H4 (cell line): ENCODE results near the gene PRR13. TPM values are rescaled to one million over a fixed set of nuclear protein-coding genes. Genes with fewer than 3 reads are reported as not detected.

ENCODE experiments used
- DNase-seq: peaks from one replicate; pipeline ENCODE4 v3.0.0-alpha.2; 2015; ENCODE audit warnings: low spot score
- total RNA-seq: library from RNA; depleted of rRNA; stranded (reverse); fragments of >200 nt; shearing (Covaris generic); gene quantifications from 2 replicates; pipeline ENCODE4 v1.2.3, GENCODE V29; 2014; rRNA removed

PRR13 gene
- total RNA-seq, 1 experiment from 2014 or later: 110 TPM

- DNase-seq: peak; percentile 92
Observed at GRCh38 chr12:53492830-53493609, 51.5 kb downstream of the PRR13 start.

DNA sequence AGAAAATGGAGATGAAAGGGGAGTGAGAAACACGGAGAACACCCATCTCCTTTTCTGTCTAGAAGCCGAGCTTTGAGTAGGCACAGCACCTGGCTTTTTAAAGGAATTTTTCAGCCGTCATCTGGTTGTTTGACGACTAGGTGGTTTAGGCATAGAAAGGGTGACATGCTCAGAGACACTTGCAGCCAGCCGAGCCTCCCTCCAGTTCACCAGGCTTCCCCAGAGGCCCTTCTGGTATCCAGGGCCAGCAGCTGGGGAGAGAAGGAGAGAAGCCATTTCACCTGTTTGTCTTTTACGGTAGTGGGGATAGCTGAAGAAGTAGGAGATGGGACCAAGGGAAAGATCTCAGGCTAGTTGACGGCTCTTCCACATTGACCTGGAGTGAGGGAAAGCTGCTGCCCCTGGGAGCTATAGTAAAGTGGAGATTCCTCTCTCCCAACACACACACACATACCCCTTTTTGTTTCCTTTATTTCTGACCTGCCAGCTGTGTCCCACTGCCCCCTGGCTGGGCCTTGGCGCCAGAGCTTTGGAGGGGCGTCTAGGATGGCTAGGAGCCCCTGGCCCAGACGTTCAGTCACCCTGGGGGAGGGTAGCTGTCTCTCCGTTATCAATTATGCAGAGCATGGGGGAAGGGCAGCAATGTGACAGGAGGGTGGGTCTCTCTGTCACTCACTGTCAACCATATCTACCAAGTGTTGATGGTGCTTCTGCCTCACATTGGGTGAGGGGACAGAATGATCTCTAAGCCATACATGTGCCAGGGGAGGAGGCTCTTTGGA is 52.3 kb downstream of the PRR13 start:
- no peak for DNase-seq

Other genes starting within 250 kb of the PRR13 start
- 0.39 and 1.2 TPM in 2 replicates for gene ITGB7, start 234.5 kb upstream of the PRR13 start, total RNA-seq
- gene RARG, start 209.5 kb upstream of the PRR13 start, total RNA-seq: 20.0 and 24.2 TPM in 2 replicates
- 7.8 and 22.6 TPM in 2 replicates for gene ESPL1, start 173.4 kb upstream of the PRR13 start, total RNA-seq
- gene PFDN5, start 146.2 kb upstream of the PRR13 start, total RNA-seq: 462 and 537 TPM in 2 replicates
- gene MYG1, start 142.0 kb upstream of the PRR13 start, total RNA-seq: 80.2 and 82.8 TPM in 2 replicates
- 57.0 and 74.6 TPM in 2 replicates for gene AAAS, start 120.1 kb upstream of the PRR13 start, total RNA-seq
- gene SP7, start 105.4 kb upstream of the PRR13 start, total RNA-seq: not detected in 2 replicates
- 26.9 and 33.4 TPM in 2 replicates for gene SP1, start 61.6 kb upstream of the PRR13 start, total RNA-seq
- not detected in 2 replicates for gene AMHR2, start 17.9 kb upstream of the PRR13 start, total RNA-seq
- 187 and 206 TPM in 2 replicates for gene PCBP2, start 10.4 kb downstream of the PRR13 start, total RNA-seq
- gene MAP3K12, start 57.7 kb downstream of the PRR13 start, total RNA-seq: 9.1 and 14.3 TPM in 2 replicates
- 46.4 and 47.0 TPM in 2 replicates for gene TARBP2, start 59.5 kb downstream of the PRR13 start, total RNA-seq
- not detected in 2 replicates for gene NPFF, start 65.8 kb downstream of the PRR13 start, total RNA-seq
- 6.1 and 12.4 TPM in 2 replicates for gene ATF7, start 184.6 kb downstream of the PRR13 start, total RNA-seq
- 391 and 444 TPM in 2 replicates for gene ATP5MC2, start 234.3 kb downstream of the PRR13 start, total RNA-seq